Measurements from ENCODE around the gene GLIS2. TPM values are rescaled to one million over a fixed set of nuclear protein-coding genes. Genes with fewer than 3 reads are reported as not detected.
A peak's percentile ranks its signal among the peaks of the same experiment; 100 is the strongest.

GLIS2 gene
- total RNA-seq, 1 donor from 2014 or later: 62.8 TPM

- Mint-ChIP-seq H3K36me3 (ENCODE audit: low read depth) (no peaks in the 10 kb centered on the region), H3K4me1 (ENCODE audit: low read depth) (peaks cover 22% of the 10 kb centered on the region), H3K27me3 (ENCODE audit: low read depth) (no peaks in the 10 kb centered on the region), H3K9me3 (ENCODE audit: low read depth) (no peaks in the 10 kb centered on the region), H3K4me3 (ENCODE audit: unreplicated experiment) (peak within 1 kb of the TSS; percentile 85), H3K27ac (ENCODE audit: unreplicated experiment) (peak within 1 kb of the TSS; percentile 96)
- peak; percentile 70 for TF ChIP-seq CTCF (IDR thresholded peaks at IDR 0.05)
- no peak for DNase-seq (ENCODE audit: low spot score)
Observed at GRCh38 chr16:4350787-4351659, 35.2 kb downstream of the GLIS2 start, which contains the start of gene PAM16. Gene PAM16, minus strand, starts transcription at chr16:4351321. Its CDS starts 87 bp downstream, at chr16:4351234.

GRCh38 chr16:4351880-4352279, 36.0 kb downstream of the GLIS2 start:
- Mint-ChIP-seq H3K4me3 (ENCODE audit: unreplicated experiment) (peak overlapping the region; percentile 85), H3K4me1 (ENCODE audit: low read depth) (peaks cover 22% of the 10 kb centered on the region), H3K27me3 (ENCODE audit: low read depth) (no peaks in the 10 kb centered on the region), H3K27ac (ENCODE audit: unreplicated experiment) (peak overlapping the region; percentile 96), H3K36me3 (ENCODE audit: low read depth) (no peaks in the 10 kb centered on the region), H3K9me3 (ENCODE audit: low read depth) (no peaks in the 10 kb centered on the region)
- no peak for DNase-seq (ENCODE audit: low spot score)
- TF ChIP-seq CTCF (IDR thresholded peaks at IDR 0.05): no peak

- Mint-ChIP-seq H3K4me1 (ENCODE audit: low read depth) (peaks cover 22% of the 10 kb centered on the region), H3K27me3 (ENCODE audit: low read depth) (no peaks in the 10 kb centered on the region), H3K9me3 (ENCODE audit: low read depth) (no peaks in the 10 kb centered on the region), H3K36me3 (ENCODE audit: low read depth) (no peaks in the 10 kb centered on the region), H3K4me3 (ENCODE audit: unreplicated experiment) (no peak overlapping the region), H3K27ac (ENCODE audit: unreplicated experiment) (no peak overlapping the region)
- no peak for DNase-seq (ENCODE audit: low spot score)
- no peak for TF ChIP-seq CTCF (IDR thresholded peaks at IDR 0.05)
Observed at GRCh38 chr16:4352843-4353242, 37.0 kb downstream of the GLIS2 start.

- Mint-ChIP-seq H3K27me3 (ENCODE audit: low read depth) (no peaks in the 10 kb centered on the region), H3K4me1 (ENCODE audit: low read depth) (peaks cover 17% of the 10 kb centered on the region), H3K36me3 (ENCODE audit: low read depth) (no peaks in the 10 kb centered on the region), H3K27ac (ENCODE audit: unreplicated experiment) (peak overlapping the region; percentile 36), H3K4me3 (ENCODE audit: unreplicated experiment) (no peak overlapping the region), H3K9me3 (ENCODE audit: low read depth) (no peaks in the 10 kb centered on the region)
- no peak for TF ChIP-seq CTCF (IDR thresholded peaks at IDR 0.05)
- no peak for DNase-seq (ENCODE audit: low spot score)
Observed at GRCh38 chr16:4353675-4354074, 37.8 kb downstream of the GLIS2 start.

- TF ChIP-seq CTCF (IDR thresholded peaks at IDR 0.05): no peak
- H3K27me3 Mint-ChIP-seq (ENCODE audit: low read depth): no peaks in the 10 kb centered on the region
- H3K4me3 Mint-ChIP-seq (ENCODE audit: unreplicated experiment): no peak overlapping the region
- DNase-seq (ENCODE audit: low spot score): no peak
- H3K27ac Mint-ChIP-seq (ENCODE audit: unreplicated experiment): no peak overlapping the region
- H3K36me3 Mint-ChIP-seq (ENCODE audit: low read depth): no peaks in the 10 kb centered on the region
- H3K4me1 Mint-ChIP-seq (ENCODE audit: low read depth): peaks cover 16% of the 10 kb centered on the region
- no peaks in the 10 kb centered on the region for H3K9me3 Mint-ChIP-seq (ENCODE audit: low read depth)
Observed at GRCh38 chr16:4354512-4355409, 38.9 kb downstream of the GLIS2 start.
